GM13976 (cell line): Measurements from ENCODE around the gene GNAI1.

Experiments
- DNase-seq: peaks from one replicate; pipeline ENCODE4 v3.0.0; 2012; ENCODE audit warnings: low spot score
- in situ Hi-C: fragments of 300-500 bp; cut with MboI; formaldehyde crosslinking; loops from one replicate; pipeline ENCODE4 v1.12.0; 2022; ENCODE audit warnings: low sequenced_read_pairs, mixed read lengths, inconsistent platforms; ENCODE audit not compliant: unreplicated experiment
- TF ChIP-seq, protein P1 (sequence below): IDR thresholded peaks from 2 replicates; pipeline ENCODE4 v1.5.1; 2012; ENCODE audit warnings: borderline replicate concordance, mild to moderate bottlenecking; ENCODE audit not compliant: insufficient read depth; ENCODE audit errors: extremely low read depth, missing control alignments, control extremely low read depth

The GNAI1 gene

DNA sequence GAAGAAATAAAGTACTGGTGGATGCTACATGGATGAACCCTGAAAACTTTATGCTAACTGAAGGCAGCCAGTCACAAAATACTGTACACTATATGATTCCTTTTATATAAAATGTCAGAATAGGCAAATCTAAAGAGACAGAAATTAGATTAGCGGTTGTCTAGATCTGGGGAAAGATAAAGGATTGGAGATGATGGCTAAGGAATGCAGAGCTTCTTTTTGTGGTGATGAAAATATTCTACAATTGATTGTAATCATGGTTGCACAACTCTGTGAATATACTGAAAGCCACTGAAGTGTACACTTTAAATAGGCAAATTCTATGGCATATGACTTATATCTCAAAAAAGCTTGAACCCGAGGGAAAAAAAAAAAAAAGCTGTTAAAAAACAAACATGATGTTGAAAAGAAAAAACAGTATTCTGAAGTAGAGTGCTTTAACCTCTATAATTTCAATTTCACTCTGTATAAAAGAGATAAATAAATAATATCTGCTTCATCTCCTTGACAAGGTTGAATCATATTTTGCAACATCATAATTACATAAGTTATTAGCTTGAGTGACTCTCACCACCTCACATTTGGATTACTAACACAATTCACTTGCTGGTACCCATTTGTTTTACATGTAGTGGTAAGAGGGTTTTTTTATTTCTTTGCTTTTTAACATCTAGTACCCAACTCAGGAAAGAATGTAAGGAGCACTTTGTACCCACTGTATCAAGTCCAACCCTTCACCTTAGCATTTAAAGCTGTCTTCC, 2.8 kb upstream of the GNAI1 start:
- in situ Hi-C loops: no loop called here
- TF ChIP-seq, protein P1, sequence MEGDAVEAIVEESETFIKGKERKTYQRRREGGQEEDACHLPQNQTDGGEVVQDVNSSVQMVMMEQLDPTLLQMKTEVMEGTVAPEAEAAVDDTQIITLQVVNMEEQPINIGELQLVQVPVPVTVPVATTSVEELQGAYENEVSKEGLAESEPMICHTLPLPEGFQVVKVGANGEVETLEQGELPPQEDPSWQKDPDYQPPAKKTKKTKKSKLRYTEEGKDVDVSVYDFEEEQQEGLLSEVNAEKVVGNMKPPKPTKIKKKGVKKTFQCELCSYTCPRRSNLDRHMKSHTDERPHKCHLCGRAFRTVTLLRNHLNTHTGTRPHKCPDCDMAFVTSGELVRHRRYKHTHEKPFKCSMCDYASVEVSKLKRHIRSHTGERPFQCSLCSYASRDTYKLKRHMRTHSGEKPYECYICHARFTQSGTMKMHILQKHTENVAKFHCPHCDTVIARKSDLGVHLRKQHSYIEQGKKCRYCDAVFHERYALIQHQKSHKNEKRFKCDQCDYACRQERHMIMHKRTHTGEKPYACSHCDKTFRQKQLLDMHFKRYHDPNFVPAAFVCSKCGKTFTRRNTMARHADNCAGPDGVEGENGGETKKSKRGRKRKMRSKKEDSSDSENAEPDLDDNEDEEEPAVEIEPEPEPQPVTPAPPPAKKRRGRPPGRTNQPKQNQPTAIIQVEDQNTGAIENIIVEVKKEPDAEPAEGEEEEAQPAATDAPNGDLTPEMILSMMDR: no peak
- DNase-seq: no peak

- TF ChIP-seq, protein P1: no peak
- no peak for DNase-seq
- in situ Hi-C loops: no loop called here
Measured at GRCh38 chr7:80132594-80132993, 2.0 kb upstream of the GNAI1 start.

DNA sequence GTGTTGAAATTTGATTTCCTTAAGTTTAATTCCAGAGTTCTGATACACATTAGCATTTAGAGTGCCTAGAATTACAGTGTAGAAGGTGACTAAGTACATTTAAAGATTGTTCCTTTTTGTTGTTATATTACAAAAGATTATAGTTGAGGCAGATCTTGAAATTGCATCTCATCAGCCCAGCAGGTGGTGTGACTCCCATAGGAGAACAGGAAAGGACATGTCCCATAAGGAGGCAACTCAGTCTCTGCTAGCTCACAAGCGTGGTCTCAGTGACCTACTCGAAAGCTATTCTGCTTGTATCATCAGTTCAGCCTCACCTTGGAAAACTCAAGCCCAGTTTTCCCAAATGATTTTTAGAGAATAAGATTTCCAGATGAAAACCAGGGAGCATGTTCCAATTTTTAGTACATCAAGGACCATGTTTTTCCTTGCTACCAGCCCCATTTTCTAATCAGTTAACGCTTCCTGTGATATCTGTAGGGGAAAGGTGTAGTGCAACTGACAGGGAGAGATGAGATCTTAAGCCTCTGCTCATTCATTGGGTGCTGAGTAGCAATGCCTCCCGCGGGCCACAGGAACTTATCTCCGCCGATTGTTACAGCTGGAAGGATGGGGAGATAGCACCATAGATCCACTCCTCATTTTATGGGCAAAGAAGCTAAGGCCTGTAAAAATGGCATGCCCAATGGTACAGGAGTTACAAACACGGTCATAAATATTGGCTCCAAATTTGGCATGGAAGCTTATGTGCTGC, 1.1 kb upstream of the GNAI1 start:
- TF ChIP-seq, protein P1: no peak
- in situ Hi-C loops: no loop called here
- DNase-seq: no peak

DNA sequence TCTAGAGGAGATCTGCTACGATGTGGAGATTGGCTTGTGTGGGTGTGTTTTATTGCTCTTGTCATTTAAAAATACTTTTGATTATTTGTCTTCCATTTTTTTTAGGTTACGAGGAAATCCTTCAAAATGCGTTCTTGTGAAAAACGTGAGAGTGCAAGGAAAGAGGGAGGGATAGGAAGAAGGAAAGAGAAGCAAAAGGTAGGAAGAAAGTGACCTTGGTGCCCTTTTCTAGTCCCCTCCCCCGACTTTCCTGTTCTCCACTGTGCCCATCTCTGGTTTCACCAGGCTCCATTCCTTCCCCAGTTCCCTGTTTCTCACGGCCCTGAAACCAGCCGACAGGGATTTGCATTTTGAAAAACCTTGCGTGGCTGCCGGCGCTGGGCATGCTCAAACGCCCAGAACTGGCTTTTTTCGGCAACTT, 506 bp upstream of the GNAI1 start:
- in situ Hi-C loops: no loop called here
- no peak for DNase-seq
- TF ChIP-seq, protein P1: no peak

DNA sequence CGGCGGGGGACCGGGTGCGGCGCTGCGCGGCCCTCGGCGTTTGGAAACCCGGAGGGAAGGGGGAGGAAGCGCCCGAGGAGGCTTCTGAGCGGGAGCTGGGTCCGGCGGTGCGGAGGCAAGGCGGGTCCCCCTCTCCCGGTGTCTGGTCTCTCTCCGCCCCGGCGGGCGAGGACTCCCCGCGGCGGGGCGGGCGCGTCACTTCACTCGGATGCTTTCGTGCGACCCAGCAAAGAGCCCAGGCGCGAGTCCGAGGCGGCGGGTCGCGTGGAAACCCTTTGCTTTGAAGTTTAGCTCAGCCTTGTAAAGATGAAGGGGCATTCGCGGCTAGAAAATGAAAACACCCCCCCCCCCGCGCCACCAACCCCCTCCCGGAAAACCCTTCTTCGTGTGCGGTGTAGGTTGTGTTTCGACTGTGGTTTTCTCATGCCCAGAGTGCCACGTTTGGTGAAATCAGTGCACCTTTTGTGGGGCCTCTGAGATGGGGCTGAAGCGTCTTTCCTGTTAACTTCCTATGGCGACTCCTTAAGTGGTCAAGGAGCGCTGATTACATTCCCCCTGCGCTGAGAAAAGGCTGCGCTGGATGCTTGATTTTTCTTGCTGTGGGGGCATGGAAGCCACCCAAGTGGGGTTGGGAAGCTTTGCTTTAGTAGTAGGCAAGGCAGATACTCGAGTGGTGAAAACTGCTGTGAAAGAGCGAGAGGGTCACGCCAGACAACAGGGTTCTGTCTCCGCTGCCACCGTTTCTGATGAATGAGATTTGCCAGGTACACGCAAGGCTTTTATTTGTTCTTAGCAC, 876 bp downstream of the GNAI1 start:
- DNase-seq: peak; percentile 34
- in situ Hi-C loops: no loop called here
- TF ChIP-seq, protein P1: no peak
